HG02678 (cell line): ENCODE results near the gene FAM219A.
"Not testable (repeated sequence)": the region's sequence is repeated elsewhere in the genome, so short reads cannot be mapped to it uniquely, and the experiment has no call there.

Experiments used
- ATAC-seq: cut with Tn5 transposase; IDR thresholded peaks from one replicate; pipeline ENCODE4 v1.9.1; 2021; ENCODE audit warnings: mild to moderate bottlenecking, moderate library complexity; ENCODE audit not compliant: unreplicated experiment

Gene FAM219A

GRCh38 chr9:34363619-34364351 is 94.6 kb downstream of the FAM219A start:
- ATAC-seq = no peak

- no peak for ATAC-seq
Measured at GRCh38 chr9:34362614-34363214, 95.7 kb downstream of the FAM219A start.

- not testable (repeated sequence) for ATAC-seq
Measured at GRCh38 chr9:34352957-34353356, 105.4 kb downstream of the FAM219A start.

GRCh38 chr9:34352122-34352652 is 106.2 kb downstream of the FAM219A start:
- not testable (repeated sequence) for ATAC-seq

- no peak for ATAC-seq
Measured at GRCh38 chr9:34349324-34349723, 109.0 kb downstream of the FAM219A start.
